T-cell (primary cell): ENCODE measurements around the gene LARGE1. TPM values are rescaled to one million over a fixed set of nuclear protein-coding genes. Genes with fewer than 3 reads are reported as not detected.

Experiments used
- ATAC-seq, 4 experiments: fragments of 200-7000 bp in 3 of 4; fragments of 150-1000 bp in 1 of 4; cut with Tn5 transposase; replicated peaks in 1 of 4; 1 replicate in 3 of 4; 2 replicates in 1 of 4; pipeline ENCODE4 v1.10.0; 2021; ENCODE audit warnings: moderate library complexity in 3 of 4, mild to moderate bottlenecking in 2 of 4, moderate number of reproducible peaks in 1 of 4
- CTCF ChIA-PET, 2 donors: fragments of 300-600 bp; sonication (Branson Sonifier 250); formaldehyde crosslinking; loops; one replicate each; lab custom pipeline; 2022; ENCODE audit warnings: antibody characterized with exemption in 2 of 2; lab: Charles Lee
- POLR2A ChIA-PET, 2 donors: fragments of 300-600 bp; sonication (Branson Sonifier 250); formaldehyde crosslinking; loops; one replicate each; lab custom pipeline; 2022; ENCODE audit warnings: antibody characterized with exemption in 2 of 2; lab: Charles Lee
- DNase-seq, 35 experiments: peaks; one replicate each; pipeline versions ENCODE4 v3.0.0 to v3.0.0-alpha.2; 2013 to 2023
- H3K27ac ChIP-seq: one replicate; pipeline ENCODE4 v1.5.1; 2013; ENCODE audit warnings: low read length
- H3K27me3 ChIP-seq, 2 experiments: replicated peaks in 1 of 2; 1 replicate in 1 of 2; 2 replicates in 1 of 2; pipeline versions ENCODE4 v1.6.1 to v1.7.0; 2013; ENCODE audit warnings: low read length in 1 of 2, mixed read lengths in 1 of 2; ENCODE audit not compliant: control insufficient read depth in 2 of 2, insufficient read depth in 2 of 2; ENCODE audit errors: extremely low read depth in 1 of 2
- H3K36me3 ChIP-seq, 2 donors: 1 replicate in 1 of 2; 2 replicates in 1 of 2; pipeline versions ENCODE4 v1.6.1 to v1.7.0; 2013; ENCODE audit warnings: low read length in 1 of 2; ENCODE audit not compliant: control insufficient read depth in 2 of 2, insufficient read depth in 1 of 2; ENCODE audit errors: extremely low read depth in 1 of 2
- H3K4me1 ChIP-seq, 2 experiments: 1 replicate in 1 of 2; 2 replicates in 1 of 2; pipeline versions ENCODE4 v1.6.1 to v1.7.0; 2013; ENCODE audit warnings: low read length in 2 of 2, mixed read lengths in 1 of 2; ENCODE audit not compliant: insufficient read depth in 2 of 2, control insufficient read depth in 1 of 2; ENCODE audit errors: extremely low read depth in 1 of 2
- H3K4me3 ChIP-seq, 2 donors: 1 replicate in 1 of 2; 2 replicates in 1 of 2; pipeline versions ENCODE4 v1.5.1 to v1.7.0; 2013; ENCODE audit warnings: mild to moderate bottlenecking in 2 of 2, low read length in 1 of 2, moderate library complexity in 1 of 2; ENCODE audit not compliant: control insufficient read depth in 1 of 2; ENCODE audit errors: extremely low read depth in 1 of 2
- H3K9me3 ChIP-seq: 2 replicates; pipeline ENCODE4 v1.7.0; 2013
- H3K27ac Mint-ChIP-seq, 2 donors: one replicate each; pipeline ENCODE4 v1.8.0; 2020 to 2021; ENCODE audit warnings: mild to moderate bottlenecking in 2 of 2, mixed read lengths in 2 of 2
- H3K27me3 Mint-ChIP-seq, 2 donors: one replicate each; pipeline ENCODE4 v1.8.0; 2021 to 2022; ENCODE audit warnings: mixed read lengths in 2 of 2
- H3K36me3 Mint-ChIP-seq: one replicate; pipeline ENCODE4 v1.8.0; 2021; ENCODE audit warnings: mixed read lengths
- H3K4me1 Mint-ChIP-seq, 3 donors: one replicate each; pipeline ENCODE4 v1.8.0; 2020 to 2022; ENCODE audit warnings: mixed read lengths in 3 of 3, mild to moderate bottlenecking in 1 of 3
- H3K4me3 Mint-ChIP-seq, 3 donors: one replicate each; pipeline ENCODE4 v1.8.0; 2020 to 2022; ENCODE audit warnings: mild to moderate bottlenecking in 3 of 3, mixed read lengths in 3 of 3, moderate library complexity in 3 of 3
- H3K9me3 Mint-ChIP-seq, 3 donors: one replicate each; pipeline ENCODE4 v1.8.0; 2020 to 2022; ENCODE audit warnings: mixed read lengths in 3 of 3
- WGBS: methylation state at CpG from one replicate; pipeline ENCODE4 v1.1.5; 2013; ENCODE audit warnings: missing lambda C conversion rate; ENCODE audit not compliant: insufficient coverage; 5-methylcytosine and 5-hydroxymethylcytosine counted together
- total RNA-seq, 35 experiments: library from RNA in 6 of 35; stranded (reverse) in 6 of 35; fragments of 120-200 nt in 1 of 35; gene quantifications; one replicate each; pipeline versions ENCODE4 v1.2.1 to v1.2.4 and lab custom pipeline; 2013 to 2026

LARGE1 gene
- total RNA-seq, 5 donors from 2014 or later (not counting 1 experiment from before 2014, with no cell fraction given), result 0.53 to 6.1 (median 3.0) TPM

DNA sequence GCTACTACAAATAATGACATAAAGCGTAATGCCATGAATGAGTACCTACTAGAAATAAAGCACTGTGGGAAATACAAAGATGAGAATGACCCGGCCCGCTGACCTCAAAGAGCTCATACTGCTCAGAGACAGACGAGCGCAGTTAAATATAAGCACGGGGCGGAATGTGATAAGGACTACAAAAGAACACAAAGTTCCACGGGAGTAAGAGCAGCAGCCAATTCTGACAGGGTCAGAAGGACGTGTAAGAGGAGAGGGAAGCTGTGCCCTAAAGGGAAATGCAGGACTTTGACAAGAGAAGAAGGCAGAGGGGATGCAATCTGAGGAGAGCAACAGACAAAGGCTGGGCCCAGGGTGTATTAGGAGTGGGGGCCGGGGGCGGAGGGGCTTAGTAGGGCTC is 314.6 kb downstream of the LARGE1 start:
- CTCF ChIA-PET, result no interaction called here
- Histone ChIP-seq H3K36me3 (no peaks in the 10 kb centered on the region), H3K27me3 (no peaks in the 10 kb centered on the region), H3K4me1 (no peaks in the 10 kb centered on the region), H3K9me3 (no peaks in the 10 kb centered on the region), H3K27ac (no peak overlapping the region), H3K4me3 (no peak overlapping the region)
- Mint-ChIP-seq H3K4me1 (no peaks in the 10 kb centered on the region), H3K27ac (no peak overlapping the region), H3K27me3 (no peaks in the 10 kb centered on the region), H3K9me3 (peaks cover 2 to 17% (median 6%) of the 10 kb centered on the region in 3 donors), H3K4me3 (no peak overlapping the region), H3K36me3 (no peaks in the 10 kb centered on the region)
- DNase-seq (no peak), ATAC-seq (no peak)
- WGBS, result 86% methylated on average over 10 of the region's 11 CpGs
- POLR2A ChIA-PET, result no interaction called here

DNA sequence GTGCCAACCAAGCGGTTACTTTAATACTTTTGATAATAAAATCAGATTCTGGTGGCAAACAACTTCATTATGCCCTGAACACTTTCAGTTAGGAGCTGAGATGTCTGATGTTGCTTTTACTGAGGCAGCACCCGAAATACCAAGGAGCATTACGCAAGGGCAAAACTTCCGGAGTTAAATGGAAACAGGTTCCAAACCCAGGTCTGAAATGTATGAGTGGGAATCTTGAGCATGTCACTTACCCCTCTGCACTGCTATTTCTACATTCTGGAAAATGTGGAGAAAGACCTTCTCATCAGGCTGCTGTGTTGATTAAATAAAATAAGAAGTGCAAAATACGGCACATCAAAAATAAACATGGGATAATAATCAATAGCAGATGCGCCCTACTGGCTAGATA is 315.1 kb downstream of the LARGE1 start:
- H3K27ac ChIP-seq, result no peak overlapping the region
- H3K27me3 ChIP-seq, result no peaks in the 10 kb centered on the region
- Mint-ChIP-seq H3K9me3 (peaks cover 2 to 17% (median 10%) of the 10 kb centered on the region in 3 donors), H3K36me3 (no peaks in the 10 kb centered on the region), H3K27ac (no peak overlapping the region), H3K4me3 (no peak overlapping the region), H3K27me3 (no peaks in the 10 kb centered on the region), H3K4me1 (no peaks in the 10 kb centered on the region)
- H3K4me1 ChIP-seq, result no peaks in the 10 kb centered on the region
- DNase-seq (no peak), ATAC-seq (no peak)
- CTCF ChIA-PET, result no interaction called here
- no peaks in the 10 kb centered on the region for H3K9me3 ChIP-seq
- POLR2A ChIA-PET, result no interaction called here
- H3K4me3 ChIP-seq, result no peak overlapping the region
- H3K36me3 ChIP-seq, result no peaks in the 10 kb centered on the region
- WGBS, result no CpG with 5 or more reads among the region's 6 CpGs

DNA sequence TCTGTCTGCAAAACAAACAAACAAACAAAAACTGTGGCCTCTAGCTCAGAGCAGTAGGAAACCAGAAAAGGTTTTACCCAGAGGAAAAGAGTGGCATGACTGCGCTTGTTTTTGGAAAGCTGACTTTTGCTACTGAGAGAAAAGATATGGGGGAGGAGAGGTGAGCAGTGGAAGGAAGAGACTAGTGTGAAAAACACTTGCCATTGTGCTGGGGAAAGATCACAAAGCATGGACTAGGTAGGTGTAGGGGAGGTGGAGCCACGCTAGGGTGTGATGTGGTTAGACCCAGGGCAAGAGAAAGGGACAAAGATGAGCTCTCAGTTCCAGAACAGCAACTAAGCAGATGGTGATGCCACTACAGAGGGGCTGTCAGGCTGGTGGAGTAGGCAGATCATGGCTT is 319.2 kb downstream of the LARGE1 start:
- Histone ChIP-seq H3K9me3 (no peaks in the 10 kb centered on the region), H3K4me3 (no peak overlapping the region), H3K27ac (no peak overlapping the region), H3K27me3 (no peaks in the 10 kb centered on the region), H3K36me3 (no peaks in the 10 kb centered on the region), H3K4me1 (no peaks in the 10 kb centered on the region)
- CTCF ChIA-PET, result no interaction called here
- no peaks in the 10 kb centered on the region for H3K27me3 Mint-ChIP-seq
- no peaks in the 10 kb centered on the region for H3K36me3 Mint-ChIP-seq
- 71% methylated on average over 2 of the region's 2 CpGs for whole genome bisulfite sequencing
- H3K27ac Mint-ChIP-seq, result no peak overlapping the region
- H3K4me1 Mint-ChIP-seq, result no peaks in the 10 kb centered on the region
- no peak overlapping the region for H3K4me3 Mint-ChIP-seq
- DNase-seq (no peak), ATAC-seq (no peak)
- POLR2A ChIA-PET, result no interaction called here
- peaks cover 0 to 13% (median 6%) of the 10 kb centered on the region in 3 donors for H3K9me3 Mint-ChIP-seq

DNA sequence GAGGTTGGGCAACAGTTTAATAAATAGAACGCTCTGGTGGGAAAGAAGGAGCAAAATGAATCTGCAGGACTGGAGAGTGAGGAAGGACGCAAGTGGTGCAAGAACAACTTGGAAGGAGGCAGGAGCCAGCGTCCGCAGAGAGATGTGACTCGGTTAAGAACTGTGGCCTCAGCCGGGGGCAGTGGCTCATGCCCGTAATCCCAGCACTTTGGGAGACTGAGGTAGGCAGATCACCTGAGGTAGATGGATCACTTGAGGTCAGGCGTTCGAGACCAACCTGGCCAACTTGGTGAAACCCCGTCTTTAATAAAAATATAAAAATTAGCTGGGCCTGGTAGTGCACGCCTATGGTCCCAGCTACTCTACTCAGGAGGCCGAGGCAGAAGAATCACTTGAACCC is 319.7 kb downstream of the LARGE1 start:
- no peaks in the 10 kb centered on the region for H3K36me3 ChIP-seq
- 90% methylated on average over 9 of the region's 12 CpGs for WGBS
- H3K27ac Mint-ChIP-seq, result no peak overlapping the region
- DNase-seq, result no peak
- no peaks in the 10 kb centered on the region for H3K9me3 ChIP-seq
- ChIA-PET CTCF (no interaction called here), POLR2A (no interaction called here)
- H3K4me1 ChIP-seq, result no peaks in the 10 kb centered on the region
- no peak overlapping the region for H3K27ac ChIP-seq
- ATAC-seq, result no peak
- no peak overlapping the region for H3K4me3 Mint-ChIP-seq
- H3K4me3 ChIP-seq, result no peak overlapping the region
- H3K36me3 Mint-ChIP-seq, result no peaks in the 10 kb centered on the region
- no peaks in the 10 kb centered on the region for H3K27me3 ChIP-seq
- H3K27me3 Mint-ChIP-seq, result no peaks in the 10 kb centered on the region
- no peaks in the 10 kb centered on the region for H3K4me1 Mint-ChIP-seq
- peaks cover 0 to 13% (median 3%) of the 10 kb centered on the region in 3 donors for H3K9me3 Mint-ChIP-seq

- Histone ChIP-seq H3K27ac (no peak overlapping the region), H3K27me3 (no peaks in the 10 kb centered on the region), H3K9me3 (no peaks in the 10 kb centered on the region), H3K36me3 (no peaks in the 10 kb centered on the region), H3K4me3 (no peak overlapping the region), H3K4me1 (no peaks in the 10 kb centered on the region)
- DNase-seq (no peak), ATAC-seq (no peak)
- peaks cover 0 to 13% (median 0%) of the 10 kb centered on the region in 3 donors for H3K9me3 Mint-ChIP-seq
- 69% methylated on average over 3 of the region's 6 CpGs for WGBS
- H3K27ac Mint-ChIP-seq, result no peak overlapping the region
- no peaks in the 10 kb centered on the region for H3K4me1 Mint-ChIP-seq
- ChIA-PET CTCF (no interaction called here), POLR2A (no interaction called here)
- H3K27me3 Mint-ChIP-seq, result no peaks in the 10 kb centered on the region
- H3K4me3 Mint-ChIP-seq, result no peak overlapping the region
- H3K36me3 Mint-ChIP-seq, result no peaks in the 10 kb centered on the region
Measured at GRCh38 chr22:33600113-33600512, 320.2 kb downstream of the LARGE1 start.

DNA sequence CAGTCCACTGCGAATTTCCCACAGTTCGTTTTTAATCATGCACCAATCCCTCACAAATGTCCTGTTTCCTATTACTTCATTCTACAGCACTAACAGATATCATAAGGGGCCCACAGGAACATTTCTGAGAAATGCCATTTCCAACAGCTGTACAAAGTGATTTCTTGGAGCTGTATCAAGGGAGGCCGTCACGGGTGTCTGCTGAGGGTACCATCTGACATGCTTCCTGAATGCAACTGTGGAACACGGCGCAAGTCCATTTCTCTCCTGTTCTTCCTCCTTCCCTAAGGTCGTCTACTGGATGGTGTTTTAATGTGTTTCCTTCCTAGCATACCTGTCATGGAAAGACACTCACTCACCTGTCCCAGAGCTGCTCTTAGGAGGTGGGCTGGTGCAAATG is 320.7 kb downstream of the LARGE1 start:
- Histone ChIP-seq H3K27me3 (no peaks in the 10 kb centered on the region), H3K4me1 (no peaks in the 10 kb centered on the region), H3K4me3 (no peak overlapping the region), H3K27ac (no peak overlapping the region), H3K9me3 (no peaks in the 10 kb centered on the region), H3K36me3 (no peaks in the 10 kb centered on the region)
- Mint-ChIP-seq H3K9me3 (peaks cover 0 to 13% (median 0%) of the 10 kb centered on the region in 3 donors), H3K4me3 (no peak overlapping the region), H3K27me3 (no peaks in the 10 kb centered on the region), H3K36me3 (no peaks in the 10 kb centered on the region), H3K27ac (no peak overlapping the region), H3K4me1 (no peaks in the 10 kb centered on the region)
- no CpG with 5 or more reads among the region's 7 CpGs for WGBS
- no peak for DNase-seq
- CTCF ChIA-PET, result no interaction called here
- no peak for ATAC-seq
- POLR2A ChIA-PET, result no interaction called here

GRCh38 chr22:33598821-33599220 is 321.5 kb downstream of the LARGE1 start:
- POLR2A ChIA-PET, result no interaction called here
- Histone ChIP-seq H3K27me3 (no peaks in the 10 kb centered on the region), H3K4me3 (no peak overlapping the region), H3K36me3 (no peaks in the 10 kb centered on the region), H3K4me1 (no peaks in the 10 kb centered on the region), H3K9me3 (no peaks in the 10 kb centered on the region), H3K27ac (no peak overlapping the region)
- DNase-seq, result no peak
- Mint-ChIP-seq H3K4me1 (no peaks in the 10 kb centered on the region), H3K27me3 (no peaks in the 10 kb centered on the region), H3K4me3 (no peak overlapping the region), H3K27ac (no peak overlapping the region), H3K36me3 (no peaks in the 10 kb centered on the region), H3K9me3 (peaks cover 0 to 13% (median 0%) of the 10 kb centered on the region in 3 donors)
- no peak for ATAC-seq
- CTCF ChIA-PET, result no interaction called here
- no CpG with 5 or more reads among the region's 1 CpG for WGBS
